ENCODE results near the gene TNRC6C. TPM values are rescaled to one million over a fixed set of nuclear protein-coding genes. Genes with fewer than 3 reads are reported as not detected.
A peak's percentile ranks its signal among the peaks of the same experiment; 100 is the strongest.
"Not testable (repeated sequence)": the region's sequence is repeated elsewhere in the genome, so short reads cannot be mapped to it uniquely, and the experiment has no call there.

The TNRC6C gene
- total RNA-seq, 1 experiment from 2014 or later = 2.7 TPM

DNA sequence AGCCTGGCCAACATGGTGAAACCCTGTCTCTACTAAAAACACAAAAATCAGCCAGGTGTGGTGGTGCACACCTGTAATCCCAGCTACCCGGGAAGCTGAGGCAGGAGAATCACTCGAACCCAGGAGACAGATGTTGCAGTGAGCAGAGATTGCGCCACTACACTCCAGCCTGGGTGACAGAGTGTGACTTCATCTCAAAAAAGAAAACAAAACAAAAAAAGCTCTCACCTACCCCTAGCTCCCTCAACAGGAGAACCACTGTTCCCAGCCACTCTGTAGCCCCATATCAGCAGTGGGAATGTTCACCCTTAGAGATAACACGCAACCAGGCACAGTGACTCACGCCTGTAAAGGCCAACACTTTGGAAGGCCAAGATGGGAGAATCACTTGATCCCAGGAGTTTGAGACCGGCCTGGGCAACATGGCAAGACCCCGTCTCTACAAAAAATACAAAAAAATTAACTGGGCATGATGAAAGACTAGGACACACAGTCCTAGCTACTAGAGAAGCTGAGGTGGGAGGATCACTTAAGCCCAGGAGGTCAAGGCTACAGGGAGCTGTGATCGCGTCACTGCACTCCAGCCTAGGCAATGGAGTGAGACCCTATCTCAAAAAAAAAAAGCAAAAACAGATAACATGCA, 177.5 kb downstream of the TNRC6C start:
- DNase-seq (ENCODE audit: low read depth) = no peak

DNA sequence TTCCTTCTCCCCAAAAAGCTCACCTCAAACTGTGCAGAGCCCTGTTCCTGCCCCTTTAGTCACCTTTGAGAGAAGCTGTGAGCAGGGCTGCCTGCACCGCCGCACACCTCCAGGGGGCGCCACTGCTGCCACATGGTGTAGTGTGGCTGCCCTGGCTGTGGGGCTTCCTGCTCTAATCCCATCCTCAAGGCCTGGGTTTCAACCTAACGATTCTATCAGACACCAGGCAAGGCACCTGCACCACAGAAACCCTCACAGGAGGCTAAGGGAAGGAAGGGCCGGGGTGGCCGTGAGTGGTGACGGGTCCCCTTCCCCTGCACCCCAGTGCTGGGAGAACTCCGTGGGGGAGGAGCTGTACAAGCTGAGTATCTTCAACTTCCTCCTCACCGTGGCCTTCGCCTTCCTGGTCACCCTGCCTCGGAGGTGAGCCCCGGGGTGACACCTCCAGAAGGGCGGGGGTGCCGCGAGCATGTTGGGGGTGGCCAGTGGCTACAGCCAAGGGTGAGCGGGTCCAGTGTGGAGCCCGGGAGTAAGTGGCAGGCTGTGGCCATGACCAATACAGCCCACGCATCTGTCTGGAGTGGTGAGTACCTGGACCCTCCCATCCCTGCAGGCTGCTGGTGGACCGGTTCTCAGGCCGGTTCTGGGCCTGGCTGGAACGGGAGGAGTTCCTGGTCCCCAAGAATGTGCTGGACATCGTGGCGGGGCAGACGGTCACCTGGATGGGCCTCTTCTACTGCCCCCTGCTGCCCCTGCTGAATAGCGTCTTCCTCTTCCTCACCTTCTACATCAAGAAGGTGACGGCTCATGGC, 179.1 kb downstream of the TNRC6C start:
- DNase-seq (ENCODE audit: low read depth) = no peak

DNA sequence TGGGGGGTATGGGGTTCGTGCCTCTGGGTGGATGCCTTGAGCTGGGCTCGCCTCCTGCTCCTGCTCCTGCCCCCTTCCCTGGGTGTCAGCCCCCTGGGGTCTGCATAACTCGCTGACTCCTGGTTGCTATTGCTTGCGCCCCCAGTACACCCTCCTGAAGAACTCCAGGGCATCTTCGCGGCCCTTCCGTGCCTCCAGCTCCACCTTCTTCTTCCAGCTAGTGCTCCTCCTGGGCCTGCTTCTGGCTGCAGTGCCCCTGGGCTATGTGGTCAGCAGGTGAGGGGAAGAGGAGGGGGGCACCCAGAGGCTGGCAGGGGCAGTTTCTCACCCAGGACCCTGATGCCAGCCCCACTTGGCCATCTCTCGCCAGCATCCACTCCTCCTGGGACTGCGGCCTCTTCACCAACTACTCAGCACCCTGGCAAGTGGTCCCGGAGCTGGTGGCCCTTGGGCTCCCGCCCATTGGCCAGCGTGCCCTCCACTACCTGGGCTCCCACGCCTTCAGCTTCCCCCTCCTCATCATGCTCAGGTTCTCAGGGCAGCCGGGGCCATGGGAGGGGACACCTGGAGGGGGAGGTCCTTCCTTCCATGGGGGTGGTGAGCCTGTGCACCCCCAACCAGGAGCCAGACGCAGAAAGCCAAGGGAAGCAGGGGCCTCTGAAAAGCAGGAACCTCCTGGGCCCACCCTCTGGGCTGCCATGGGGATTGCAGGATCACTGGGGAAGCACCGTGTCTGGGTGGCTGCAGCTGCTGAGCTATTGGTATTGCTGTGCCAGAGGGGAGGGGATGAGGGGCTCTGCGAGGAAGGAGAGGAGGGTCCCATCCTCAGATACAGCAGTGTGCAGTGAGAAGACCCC, 179.9 kb downstream of the TNRC6C start:
- DNase-seq (ENCODE audit: low read depth) = peak; percentile 10

DNA sequence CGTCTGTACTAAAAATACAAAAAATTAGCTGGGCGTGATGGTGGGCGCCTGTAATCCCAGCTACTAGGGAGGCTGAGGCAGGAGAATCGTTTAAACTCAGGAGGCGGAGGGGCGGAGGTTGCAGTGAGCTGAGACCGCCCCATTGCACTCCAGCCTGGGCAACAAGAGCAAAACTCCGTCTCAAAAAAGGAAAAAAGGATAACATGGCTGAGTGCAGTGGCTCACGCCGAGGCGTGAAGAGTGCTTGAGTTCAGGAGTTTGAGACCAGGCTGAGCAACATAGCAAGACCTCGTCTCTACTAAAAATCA, 181.3 kb downstream of the TNRC6C start:
- DNase-seq (ENCODE audit: low read depth) = not testable (repeated sequence)

DNA sequence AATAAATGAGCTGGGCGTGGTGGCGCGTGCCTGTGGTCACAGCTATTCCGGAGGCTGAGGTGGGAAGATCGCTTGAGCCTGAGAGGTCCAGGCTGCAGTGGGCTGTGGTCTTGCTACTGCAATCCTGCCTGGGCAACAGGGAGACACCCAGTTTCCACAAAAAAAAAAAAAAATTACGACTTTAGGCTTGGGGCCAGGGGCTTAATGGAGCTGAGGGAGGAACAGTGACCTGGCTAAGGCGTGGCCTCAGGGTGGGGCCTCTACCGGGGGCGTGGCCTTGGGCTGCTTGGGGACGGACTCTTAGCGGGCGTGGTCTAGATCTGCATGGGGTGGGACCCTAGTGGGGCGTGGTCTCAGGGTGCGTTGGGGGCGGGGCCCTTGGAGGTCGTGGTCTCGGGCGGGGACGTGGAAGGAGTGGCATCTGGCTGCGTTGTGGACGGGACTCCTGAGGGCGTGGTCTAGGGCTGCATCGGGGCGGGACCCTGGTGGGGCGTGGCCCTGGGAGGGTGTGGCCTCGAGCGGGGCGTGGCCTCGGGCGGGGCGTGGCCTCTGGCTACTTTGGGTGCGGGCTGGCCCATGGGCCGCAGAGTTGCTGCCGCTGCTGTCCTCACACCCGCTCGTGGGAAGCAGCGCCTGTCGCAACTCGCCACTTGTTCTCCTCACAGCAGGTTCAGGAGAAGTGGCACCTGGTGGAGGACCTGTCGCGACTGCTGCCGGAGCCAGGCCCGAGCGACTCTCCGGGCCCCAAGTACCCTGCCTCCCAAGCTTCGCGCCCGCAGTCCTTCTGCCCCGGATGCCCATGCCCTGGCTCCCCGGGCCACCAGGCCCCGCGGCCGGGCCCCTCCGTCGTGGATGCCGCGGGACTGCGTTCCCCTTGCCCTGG, 181.9 kb downstream of the TNRC6C start:
- DNase-seq (ENCODE audit: low read depth) = peak; percentile 96

DNA sequence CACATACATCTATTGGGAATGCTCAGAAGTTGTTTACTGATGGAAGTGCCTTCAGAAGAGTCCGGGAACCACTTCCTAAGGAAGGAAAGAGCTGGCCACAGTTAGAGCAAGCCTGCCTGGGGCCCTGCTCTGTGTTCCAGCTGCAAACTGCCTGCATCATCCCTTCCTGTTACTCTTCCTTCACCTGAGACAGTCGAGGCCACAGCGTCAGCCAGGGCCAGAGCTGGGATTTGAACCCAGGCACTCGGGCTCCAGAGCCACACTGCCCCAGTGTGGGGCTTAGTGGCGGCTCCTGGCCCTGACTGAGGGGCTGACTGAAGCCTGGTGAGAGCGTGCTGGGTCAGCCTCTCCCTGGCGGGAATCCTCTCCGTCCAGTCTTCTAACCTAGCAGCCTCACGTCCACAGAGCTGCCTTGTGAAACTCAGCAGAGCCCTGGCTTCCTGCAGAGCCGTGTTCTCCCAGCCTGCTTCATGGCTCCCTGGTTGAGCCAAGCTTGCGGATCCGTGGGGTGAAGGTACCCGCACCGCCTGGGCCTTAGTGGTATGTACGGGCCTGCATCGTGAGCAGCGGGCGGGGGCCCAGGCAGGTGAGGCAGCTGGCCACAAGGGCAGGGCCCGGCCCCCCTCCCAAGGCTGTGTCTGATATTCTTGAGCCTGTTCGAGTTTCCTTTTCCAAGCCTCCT, 183.1 kb downstream of the TNRC6C start:
- no peak for DNase-seq (ENCODE audit: low read depth)

DNA sequence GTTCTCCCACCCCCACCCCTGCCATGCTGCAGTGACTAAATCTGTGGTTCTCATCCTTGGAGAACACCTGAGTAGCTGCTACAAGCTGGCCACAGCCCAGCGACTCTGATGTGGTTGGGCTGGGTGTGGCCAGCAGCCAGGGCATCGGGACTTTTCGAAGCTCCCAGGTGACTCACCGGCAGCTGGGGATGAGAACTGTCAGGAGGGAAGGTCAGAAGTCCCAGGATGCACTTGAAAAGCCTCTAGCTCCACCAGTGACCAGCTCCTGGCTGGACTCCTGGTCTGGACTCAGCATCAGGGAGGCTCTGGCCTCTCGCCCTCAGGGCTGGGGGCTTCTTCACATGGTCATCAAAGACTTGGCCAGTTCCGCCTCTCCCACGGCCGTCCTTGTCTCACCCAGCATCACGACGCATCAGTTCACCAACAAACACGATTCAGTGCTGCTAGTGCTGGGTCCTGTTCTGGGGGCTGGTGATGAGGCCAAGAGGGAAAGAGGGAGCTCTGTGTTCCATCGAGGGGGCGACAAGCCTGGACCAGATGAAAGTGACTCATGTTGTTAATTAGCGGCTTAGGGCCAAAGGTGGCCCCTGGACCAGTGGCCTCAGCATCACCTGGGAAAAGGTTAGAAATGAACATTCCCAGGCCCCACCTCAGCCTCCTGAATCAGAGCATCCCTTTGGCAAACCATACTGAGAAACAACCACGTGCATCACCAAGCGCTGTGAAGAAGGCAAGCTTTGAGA, 183.8 kb downstream of the TNRC6C start:
- DNase-seq (ENCODE audit: low read depth) = peak; percentile 89

DNA sequence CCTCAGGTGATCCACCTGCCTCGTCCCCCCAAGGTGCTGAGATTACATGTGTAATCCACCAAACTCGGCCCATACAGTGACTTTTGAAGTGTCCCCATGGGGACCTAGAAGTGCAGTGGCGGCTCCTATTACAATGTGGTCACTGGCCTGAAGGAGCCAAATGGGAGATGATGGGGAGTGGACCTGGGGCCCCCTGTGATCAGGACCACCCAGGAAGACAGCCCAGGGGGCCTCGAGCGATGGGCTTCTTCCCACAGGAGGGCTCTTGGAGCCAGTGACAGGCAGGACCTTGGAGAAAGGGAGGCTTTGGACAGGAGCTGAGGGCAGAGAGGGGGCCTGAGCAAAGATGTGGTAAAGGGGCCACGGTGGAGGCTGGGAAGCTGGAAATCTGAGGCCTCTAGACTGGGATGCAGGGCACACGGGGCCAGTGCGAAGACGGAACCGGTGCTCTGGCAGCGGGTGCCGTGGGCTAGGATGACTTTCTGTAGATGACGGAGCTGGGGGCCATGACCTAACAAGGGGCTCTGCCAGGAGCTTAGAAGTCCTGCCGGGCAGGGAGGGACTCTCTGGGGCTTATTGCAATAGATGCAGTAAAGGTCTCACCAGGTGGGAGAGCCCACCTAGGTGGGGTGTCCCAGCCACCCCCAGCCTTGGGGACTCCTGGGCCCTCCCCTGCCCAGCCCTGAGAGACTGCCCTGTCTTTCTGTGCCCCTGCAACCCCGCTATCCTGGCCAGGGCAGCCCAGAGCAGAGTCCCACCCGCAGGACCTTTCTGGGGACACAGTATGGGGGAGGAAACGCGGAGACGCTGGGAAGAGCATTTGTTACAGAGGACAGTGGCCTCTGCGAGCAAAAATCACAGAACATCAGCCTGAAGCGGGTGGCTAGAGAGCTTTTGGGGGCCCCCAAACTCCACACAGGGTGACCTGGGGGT, 185.0 kb downstream of the TNRC6C start:
- no peak for DNase-seq (ENCODE audit: low read depth)

DNA sequence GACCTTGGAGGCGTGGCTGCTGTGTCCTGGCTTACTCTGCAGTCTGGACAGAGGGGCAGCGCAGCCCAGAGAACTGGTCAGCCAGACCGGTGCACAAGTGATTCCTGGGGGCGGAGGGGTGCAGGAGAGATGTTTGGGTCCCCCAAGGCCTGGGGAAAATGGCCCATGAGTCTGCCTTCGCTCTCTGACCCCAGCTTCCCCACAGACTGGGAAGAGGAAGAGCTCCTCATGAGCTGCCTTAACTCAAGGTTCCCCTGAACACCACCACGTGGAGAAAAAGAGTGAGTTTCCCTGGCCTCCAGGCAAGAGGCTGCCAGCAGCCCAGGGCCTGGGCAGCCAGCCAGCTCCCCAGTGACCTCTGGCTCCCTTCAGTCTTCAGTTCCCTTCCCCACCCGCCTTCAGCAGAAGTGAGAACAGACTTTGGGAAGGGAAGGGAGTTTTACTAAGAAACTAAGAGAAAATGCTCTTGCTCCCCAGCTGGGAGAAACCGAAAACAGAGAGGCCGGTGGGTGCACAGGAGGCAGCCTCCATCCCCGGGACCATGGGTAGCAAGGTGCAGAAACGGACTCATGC, 185.7 kb downstream of the TNRC6C start:
- DNase-seq (ENCODE audit: low read depth) = peak; percentile 80

DNA sequence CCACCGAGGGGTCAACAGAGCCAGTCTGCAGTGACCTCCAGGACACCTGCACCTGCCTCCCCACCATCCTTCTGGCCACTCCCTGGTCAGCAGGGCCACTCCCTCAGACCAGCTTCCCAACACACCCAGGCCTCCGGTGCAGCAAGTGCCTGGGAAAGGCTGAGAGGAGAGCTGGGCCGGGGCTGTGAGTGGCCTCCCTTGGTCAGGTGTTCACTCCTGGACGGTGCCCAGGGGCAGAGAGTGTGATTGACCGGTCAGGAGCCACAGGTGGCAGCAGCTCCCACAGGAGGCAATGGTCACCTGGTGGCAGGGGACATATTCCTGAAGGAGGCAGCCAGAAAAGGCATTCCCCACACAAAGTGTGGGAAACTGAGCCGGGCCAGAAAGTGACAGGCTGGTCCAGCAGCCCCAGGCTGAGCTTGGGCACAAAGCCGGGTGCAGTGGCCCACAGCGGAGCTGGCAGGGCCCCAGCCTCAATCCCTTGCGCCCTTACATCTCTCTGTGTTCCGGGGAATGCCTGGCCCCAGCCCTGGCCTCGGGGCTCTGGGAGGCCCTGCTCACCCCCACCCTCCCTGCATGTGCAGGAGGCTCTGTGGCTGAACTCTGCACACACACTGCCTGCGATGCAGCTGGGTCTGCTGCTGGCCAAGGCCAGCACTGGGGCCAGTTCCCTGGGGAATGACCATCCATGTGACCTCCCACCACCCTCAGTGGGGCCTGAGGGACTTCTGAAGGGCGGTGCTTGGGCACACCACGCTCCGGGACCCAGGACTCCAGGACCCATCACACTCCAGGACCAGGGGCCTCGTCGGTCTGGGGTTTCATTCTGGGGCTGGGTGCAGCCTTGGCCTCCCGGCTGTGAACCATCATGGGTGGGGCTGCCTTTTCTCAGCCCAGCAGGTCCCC, 186.5 kb downstream of the TNRC6C start:
- DNase-seq (ENCODE audit: low read depth) = no peak

DNA sequence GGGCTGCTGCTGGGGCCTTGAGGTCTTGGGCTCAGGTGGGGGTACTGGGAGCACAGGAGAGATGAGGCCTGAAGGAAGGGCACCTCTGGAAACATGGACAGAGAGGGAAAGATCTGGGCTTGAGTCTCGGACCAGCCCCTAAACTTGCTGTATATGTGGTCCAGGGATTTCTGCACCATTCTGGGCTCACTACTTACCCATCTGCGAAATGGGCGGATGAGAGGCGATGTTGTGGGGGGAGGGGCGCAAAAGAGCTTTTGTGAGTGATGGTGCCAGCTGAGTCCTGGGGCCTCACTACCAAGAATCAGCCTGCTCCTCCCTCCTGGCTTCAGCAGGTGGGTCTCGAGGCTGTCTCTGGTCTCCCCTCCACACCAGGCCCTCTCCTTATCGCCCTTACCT, 188.0 kb downstream of the TNRC6C start:
- no peak for DNase-seq (ENCODE audit: low read depth)

DNA sequence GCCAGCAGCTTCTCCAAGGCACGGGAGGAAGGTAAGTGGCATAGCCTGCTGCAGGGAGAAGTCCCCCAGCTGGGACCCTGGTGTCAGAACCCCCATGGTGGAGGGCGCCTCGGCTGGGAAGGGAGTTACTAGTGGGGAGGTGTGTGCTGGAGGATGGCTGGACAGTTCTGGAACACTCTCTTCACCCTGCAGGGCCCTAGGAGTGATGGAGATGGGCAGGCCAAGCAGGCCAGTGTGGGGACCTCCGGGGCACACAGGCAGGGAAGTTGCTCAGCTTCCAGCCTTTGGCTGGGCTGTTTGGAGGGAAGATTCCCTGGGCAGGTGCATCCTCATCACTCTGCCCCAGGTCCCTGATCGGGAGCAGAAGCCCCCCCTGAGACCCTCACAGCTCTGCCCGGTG, 188.4 kb downstream of the TNRC6C start:
- no peak for DNase-seq (ENCODE audit: low read depth)

DNA sequence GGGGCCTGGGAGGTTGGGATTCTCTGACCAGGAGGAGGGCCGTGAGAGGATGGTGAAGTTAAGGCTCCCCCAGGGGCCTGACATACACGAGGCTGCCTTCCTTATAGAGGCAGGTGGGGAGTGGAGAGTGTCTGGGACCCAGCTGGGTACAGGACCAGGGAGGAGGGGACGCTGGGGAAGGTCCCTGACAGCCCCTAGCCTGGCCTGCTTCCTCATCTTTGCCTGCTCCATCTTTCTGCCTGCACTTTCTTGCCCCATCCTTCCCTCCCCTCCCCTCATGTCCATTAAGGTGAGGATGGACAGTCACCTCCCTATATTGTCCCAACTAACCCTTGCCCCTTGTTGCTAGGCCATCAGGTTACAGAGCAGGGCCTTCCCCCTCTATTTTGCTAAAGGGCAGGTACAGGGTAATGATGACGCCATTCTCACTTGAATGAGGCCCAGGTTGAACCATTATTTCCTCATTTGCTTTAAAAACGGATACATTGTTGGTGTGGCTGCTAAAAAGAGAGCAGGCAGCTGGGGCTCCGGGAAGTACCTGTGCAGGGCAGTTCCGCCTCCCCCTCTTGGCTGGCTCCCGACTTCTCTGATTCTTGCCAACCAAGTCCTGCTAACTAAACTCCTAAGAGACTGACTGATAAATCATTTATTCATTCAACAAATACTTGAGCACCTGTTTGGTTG, 189.0 kb downstream of the TNRC6C start:
- DNase-seq (ENCODE audit: low read depth) = no peak

DNA sequence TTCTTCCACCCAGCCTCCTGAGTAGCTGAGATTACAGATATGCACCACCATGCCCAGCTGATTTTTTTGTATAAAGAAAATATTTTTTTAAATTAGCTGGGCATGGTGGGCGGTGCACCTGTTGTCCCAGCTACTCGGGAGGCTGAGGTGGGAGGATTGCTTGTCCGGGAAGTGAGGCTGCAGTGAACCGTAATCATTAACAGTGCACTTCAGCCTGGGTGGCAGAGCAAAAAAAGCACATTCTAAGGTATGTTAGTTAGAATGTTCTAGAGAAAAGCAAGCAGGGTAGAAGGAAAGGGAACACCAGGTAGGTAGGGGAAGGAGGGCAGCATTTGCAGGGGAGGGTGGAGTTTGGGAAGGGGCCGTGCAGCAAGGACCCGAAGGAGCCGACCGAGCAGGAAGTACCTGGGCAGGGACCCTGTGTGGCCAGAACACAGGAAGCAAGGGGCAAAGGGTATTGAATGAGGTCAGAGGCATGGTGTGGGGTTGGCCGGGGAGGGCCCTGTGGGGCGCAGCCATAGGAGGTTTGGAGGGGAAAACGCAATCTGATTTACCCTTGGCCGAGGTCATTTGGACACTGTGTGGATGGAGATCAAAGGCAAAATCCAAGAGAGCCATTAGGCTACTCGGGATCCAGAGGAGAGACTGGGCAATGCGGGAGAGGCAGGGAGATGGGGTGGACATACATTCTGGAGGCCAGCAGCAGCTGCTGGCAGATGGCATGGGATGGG, 189.9 kb downstream of the TNRC6C start:
- no peak for DNase-seq (ENCODE audit: low read depth)

DNA sequence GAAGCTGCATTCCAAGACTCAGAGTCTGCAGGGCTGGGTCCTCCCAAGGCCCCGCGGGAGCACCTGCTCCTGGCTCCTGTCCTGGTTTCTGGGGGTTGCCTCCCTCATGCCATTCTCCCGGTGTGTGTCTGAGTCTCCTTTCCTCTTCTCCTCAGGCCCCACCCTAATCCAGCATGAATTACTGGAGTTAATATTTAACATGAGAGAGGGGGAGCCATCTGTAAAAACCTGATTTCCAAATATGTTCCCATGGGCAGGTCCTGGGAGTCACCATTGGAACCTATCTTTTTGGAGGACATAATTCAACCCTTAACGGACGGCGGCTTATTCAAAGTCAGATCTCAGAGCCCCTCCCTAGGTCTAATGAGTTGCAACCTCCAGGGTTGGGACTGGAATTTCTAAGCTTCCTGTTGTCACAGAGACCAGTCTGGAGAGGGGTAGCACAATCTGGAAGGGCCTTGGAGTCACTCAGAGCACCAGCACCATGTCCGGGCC, 193.1 kb downstream of the TNRC6C start:
- DNase-seq (ENCODE audit: low read depth) = no peak
